HepG2 (cell line): Measurements from ENCODE around the gene MGST2. TPM values are rescaled to one million over a fixed set of nuclear protein-coding genes. Genes with fewer than 3 reads are reported as not detected.

ENCODE experiments used
- CBFB ChIP-seq: sonication (generic); formaldehyde crosslinking; IDR thresholded peaks from 2 replicates; pipeline ENCODE4 v1.4.0; 2020; ENCODE audit warnings: missing genetic modification reagents
- E2F1 ChIP-seq: sonication (generic); formaldehyde crosslinking; IDR thresholded peaks from 2 replicates; pipeline ENCODE4 v1.5.0; 2020; ENCODE audit warnings: missing genetic modification reagents
- GATAD2A ChIP-seq: IDR thresholded peaks from 2 replicates; pipeline ENCODE4 v1.6.1; 2016
- HNF1B ChIP-seq: sonication (generic); formaldehyde crosslinking; IDR thresholded peaks from 2 replicates; pipeline ENCODE4 v1.5.1; 2020; ENCODE audit warnings: mild to moderate bottlenecking, moderate library complexity, missing genetic modification reagents
- HOMEZ ChIP-seq: IDR thresholded peaks from 2 replicates; pipeline ENCODE4 v1.6.1; 2016; ENCODE audit warnings: low read depth
- KAT8 ChIP-seq: IDR thresholded peaks from 2 replicates; pipeline ENCODE4 v1.6.1; 2016; ENCODE audit warnings: missing genetic modification reagents, missing compliant biosample characterization
- MEIS2 ChIP-seq: sonication (generic); formaldehyde crosslinking; IDR thresholded peaks from 2 replicates; pipeline ENCODE4 v1.9.0; 2021; ENCODE audit warnings: mild to moderate bottlenecking, missing genetic modification reagents
- NR2F6 ChIP-seq, 2 experiments: IDR thresholded peaks; 2 replicates each; pipeline ENCODE4 v1.6.1; 2016; ENCODE audit warnings: antibody characterized with exemption in 1 of 2, mild to moderate bottlenecking in 1 of 2
- YEATS4 ChIP-seq: sonication (generic); formaldehyde crosslinking; IDR thresholded peaks from 2 replicates; pipeline ENCODE4 v1.4.0; 2020; ENCODE audit warnings: missing genetic modification reagents, borderline replicate concordance
- ZNF510 ChIP-seq: sonication (generic); formaldehyde crosslinking; IDR thresholded peaks from 2 replicates; pipeline ENCODE4 v1.4.0; 2020; ENCODE audit warnings: low read depth, mild to moderate bottlenecking, missing genetic modification reagents
- ZNF652 ChIP-seq: IDR thresholded peaks from 2 replicates; pipeline ENCODE4 v1.6.1; 2016; ENCODE audit warnings: low read depth, borderline replicate concordance
- polyA plus RNA-seq, 8 experiments: library from polyadenylated mRNA; depleted of rRNA in 3 of 8; stranded (reverse) in 7 of 8; unstranded in 1 of 8; fragments of >200 nt; fragmentation: Illumina TruSeq in 4 of 8; extraction: Trizol in 4 of 8; gene quantifications; 2 replicates each; pipeline versions ENCODE4 v1.2.1 to v1.2.3, GENCODE V29; 2011 to 2016; ENCODE audit warnings: low read depth in 4 of 8, missing spikeins in 1 of 8, mixed read lengths in 1 of 8; ENCODE audit not compliant: insufficient read depth in 1 of 8
- total RNA-seq, 5 experiments: library from RNA; depleted of rRNA; stranded (reverse); fragments of >200 nt; fragmentation: Illumina TruSeq; extraction: Trizol; gene quantifications; 2 replicates each; pipeline ENCODE4 v1.2.3, GENCODE V29; 2016; ENCODE audit warnings: low read depth in 1 of 5
- TF ChIP-seq, protein P1 (sequence below): IDR thresholded peaks from 2 replicates; pipeline ENCODE4 v1.6.1; 2016
- TF ChIP-seq, protein P2 (sequence below): sonication (generic); formaldehyde crosslinking; IDR thresholded peaks from 2 replicates; pipeline ENCODE4 v1.5.0; 2020; ENCODE audit warnings: mild to moderate bottlenecking, missing genetic modification reagents, borderline replicate concordance
- TF ChIP-seq, protein P3 (sequence below): IDR thresholded peaks from 2 replicates; pipeline ENCODE4 v1.6.1; 2018; ENCODE audit warnings: missing genetic modification reagents, mild to moderate bottlenecking, missing compliant biosample characterization
- TF ChIP-seq, protein P4 (sequence below): sonication (generic); formaldehyde crosslinking; IDR thresholded peaks from 2 replicates; pipeline ENCODE4 v1.5.0; 2020; ENCODE audit warnings: mild to moderate bottlenecking, missing genetic modification reagents
- TF ChIP-seq, protein P5 (sequence below): sonication (generic); formaldehyde crosslinking; IDR thresholded peaks from 2 replicates; pipeline ENCODE4 v1.8.1; 2023; ENCODE audit warnings: mild to moderate bottlenecking, moderate library complexity, missing genetic modification reagents

The MGST2 gene
- total and polyA plus RNA-seq, 2 of the 13 experiments (the other 11 are each of a cell fraction or from before 2014, with no cell fraction given), result 205 to 416 TPM

DNA sequence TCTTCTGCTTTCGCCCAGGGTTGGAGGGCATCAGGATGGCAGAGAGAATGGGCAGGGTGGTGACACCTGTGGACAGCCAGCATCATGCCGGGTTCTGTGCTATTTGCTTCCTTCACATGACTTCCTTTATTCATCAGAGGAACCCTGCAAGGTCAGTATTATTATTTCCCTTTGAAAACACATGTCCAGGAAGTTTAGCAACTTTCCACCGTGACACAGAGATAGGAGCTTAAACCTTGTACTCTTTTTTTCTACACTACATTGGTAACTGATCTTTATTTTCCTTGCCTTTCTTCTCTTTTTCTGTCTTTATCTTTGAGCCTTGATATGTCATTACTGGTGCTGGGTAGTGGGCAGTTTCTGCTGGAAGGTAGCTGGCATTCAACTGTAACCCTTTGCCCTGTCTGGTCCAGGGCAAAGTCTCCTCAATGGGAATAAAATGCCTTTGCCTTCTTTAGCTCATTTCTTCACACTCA, 5.0 kb upstream of the MGST2 start (continued):
- TF ChIP-seq HNF1B (CRISPR knock-in tag), result peak; percentile 62
- TF ChIP-seq MEIS2, result peak; percentile 46; the same call in 1 of the 2 replicates
- TF ChIP-seq E2F1 (CRISPR knock-in tag), result 0 out of 2 replicates have a peak, but pooled peaks have one; percentile 42
- peak; percentile 38; the same call in 1 of the 2 replicates for TF ChIP-seq KAT8 (CRISPR knock-in tag)
- TF ChIP-seq CBFB (CRISPR knock-in tag), result no peak
- peak; percentile 25; the same call in 1 of the 2 replicates for TF ChIP-seq ZNF652 (CRISPR knock-in tag)
- TF ChIP-seq, protein P1, sequence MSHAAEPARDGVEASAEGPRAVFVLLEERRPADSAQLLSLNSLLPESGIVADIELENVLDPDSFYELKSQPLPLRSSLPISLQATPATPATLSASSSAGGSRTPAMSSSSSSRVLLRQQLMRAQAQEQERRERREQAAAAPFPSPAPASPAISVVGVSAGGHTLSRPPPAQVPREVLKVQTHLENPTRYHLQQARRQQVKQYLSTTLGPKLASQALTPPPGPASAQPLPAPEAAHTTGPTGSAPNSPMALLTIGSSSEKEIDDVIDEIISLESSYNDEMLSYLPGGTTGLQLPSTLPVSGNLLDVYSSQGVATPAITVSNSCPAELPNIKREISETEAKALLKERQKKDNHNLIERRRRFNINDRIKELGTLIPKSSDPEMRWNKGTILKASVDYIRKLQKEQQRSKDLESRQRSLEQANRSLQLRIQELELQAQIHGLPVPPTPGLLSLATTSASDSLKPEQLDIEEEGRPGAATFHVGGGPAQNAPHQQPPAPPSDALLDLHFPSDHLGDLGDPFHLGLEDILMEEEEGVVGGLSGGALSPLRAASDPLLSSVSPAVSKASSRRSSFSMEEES (CRISPR knock-in tag), result peak; percentile 97
- TF ChIP-seq ZNF510 (CRISPR knock-in tag), result no peak
- TF ChIP-seq YEATS4 (CRISPR knock-in tag), result peak; percentile 36; the same call in 1 of the 2 replicates
- TF ChIP-seq GATAD2A, result peak; percentile 87
- TF ChIP-seq, protein P2, sequence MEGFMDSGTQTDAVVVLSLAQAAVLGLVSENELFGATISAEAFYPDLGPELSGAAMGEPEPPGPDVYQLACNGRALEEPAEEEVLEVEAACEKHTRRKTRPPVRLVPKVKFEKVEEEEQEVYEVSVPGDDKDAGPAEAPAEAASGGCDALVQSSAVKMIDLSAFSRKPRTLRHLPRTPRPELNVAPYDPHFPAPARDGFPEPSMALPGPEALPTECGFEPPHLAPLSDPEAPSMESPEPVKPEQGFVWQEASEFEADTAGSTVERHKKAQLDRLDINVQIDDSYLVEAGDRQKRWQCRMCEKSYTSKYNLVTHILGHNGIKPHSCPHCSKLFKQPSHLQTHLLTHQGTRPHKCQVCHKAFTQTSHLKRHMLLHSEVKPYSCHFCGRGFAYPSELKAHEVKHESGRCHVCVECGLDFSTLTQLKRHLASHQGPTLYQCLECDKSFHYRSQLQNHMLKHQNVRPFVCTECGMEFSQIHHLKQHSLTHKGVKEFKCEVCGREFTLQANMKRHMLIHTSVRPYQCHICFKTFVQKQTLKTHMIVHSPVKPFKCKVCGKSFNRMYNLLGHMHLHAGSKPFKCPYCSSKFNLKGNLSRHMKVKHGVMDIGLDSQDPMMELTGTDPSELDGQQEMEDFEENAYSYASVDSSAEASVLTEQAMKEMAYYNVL (CRISPR knock-in tag), result peak; percentile 93
- TF ChIP-seq, protein P3, sequence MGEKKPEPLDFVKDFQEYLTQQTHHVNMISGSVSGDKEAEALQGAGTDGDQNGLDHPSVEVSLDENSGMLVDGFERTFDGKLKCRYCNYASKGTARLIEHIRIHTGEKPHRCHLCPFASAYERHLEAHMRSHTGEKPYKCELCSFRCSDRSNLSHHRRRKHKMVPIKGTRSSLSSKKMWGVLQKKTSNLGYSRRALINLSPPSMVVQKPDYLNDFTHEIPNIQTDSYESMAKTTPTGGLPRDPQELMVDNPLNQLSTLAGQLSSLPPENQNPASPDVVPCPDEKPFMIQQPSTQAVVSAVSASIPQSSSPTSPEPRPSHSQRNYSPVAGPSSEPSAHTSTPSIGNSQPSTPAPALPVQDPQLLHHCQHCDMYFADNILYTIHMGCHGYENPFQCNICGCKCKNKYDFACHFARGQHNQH (CRISPR knock-in tag), result 0 out of 2 replicates have a peak, but pooled peaks have one; percentile 17
- peak; percentile 67 for TF ChIP-seq NR2F6 (IDR thresholded peaks at IDR 0.05)
- peak; percentile 81 for TF ChIP-seq NR2F6 (CRISPR knock-in tag; IDR thresholded peaks at IDR 0.05)
- TF ChIP-seq HOMEZ (CRISPR knock-in tag), result peak; percentile 41; the same call in 1 of the 2 replicates
- TF ChIP-seq, protein P4, sequence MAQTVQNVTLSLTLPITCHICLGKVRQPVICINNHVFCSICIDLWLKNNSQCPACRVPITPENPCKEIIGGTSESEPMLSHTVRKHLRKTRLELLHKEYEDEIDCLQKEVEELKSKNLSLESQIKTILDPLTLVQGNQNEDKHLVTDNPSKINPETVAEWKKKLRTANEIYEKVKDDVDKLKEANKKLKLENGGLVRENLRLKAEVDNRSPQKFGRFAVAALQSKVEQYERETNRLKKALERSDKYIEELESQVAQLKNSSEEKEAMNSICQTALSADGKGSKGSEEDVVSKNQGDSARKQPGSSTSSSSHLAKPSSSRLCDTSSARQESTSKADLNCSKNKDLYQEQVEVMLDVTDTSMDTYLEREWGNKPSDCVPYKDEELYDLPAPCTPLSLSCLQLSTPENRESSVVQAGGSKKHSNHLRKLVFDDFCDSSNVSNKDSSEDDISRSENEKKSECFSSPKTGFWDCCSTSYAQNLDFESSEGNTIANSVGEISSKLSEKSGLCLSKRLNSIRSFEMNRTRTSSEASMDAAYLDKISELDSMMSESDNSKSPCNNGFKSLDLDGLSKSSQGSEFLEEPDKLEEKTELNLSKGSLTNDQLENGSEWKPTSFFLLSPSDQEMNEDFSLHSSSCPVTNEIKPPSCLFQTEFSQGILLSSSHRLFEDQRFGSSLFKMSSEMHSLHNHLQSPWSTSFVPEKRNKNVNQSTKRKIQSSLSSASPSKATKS, result no peak
- TF ChIP-seq, protein P5, sequence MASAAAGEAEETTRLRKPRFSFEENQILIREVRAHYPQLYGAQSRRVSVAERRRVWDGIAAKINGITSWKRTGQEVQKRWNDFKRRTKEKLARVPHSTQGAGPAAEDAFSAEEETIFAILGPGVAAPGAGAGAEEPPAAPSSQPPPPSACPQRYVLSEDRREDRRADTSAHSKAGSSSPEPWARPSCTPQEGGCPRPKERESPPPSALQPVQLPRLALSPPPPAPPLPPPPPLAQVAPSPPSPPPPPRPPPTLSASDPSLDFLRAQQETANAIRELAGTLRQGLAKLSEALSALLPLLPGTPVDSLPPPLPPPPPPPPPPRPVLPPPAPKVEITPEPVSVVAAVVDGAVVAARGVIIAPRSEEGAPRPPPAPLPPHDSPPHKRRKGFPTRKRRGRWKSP (CRISPR knock-in tag), result peak; percentile 48; the same call in 1 of the 2 replicates
